GM21786 (cell line): ENCODE measurements around the gene MUC6.

Source experiments
- ATAC-seq: cut with Tn5 transposase; IDR thresholded peaks from one replicate; pipeline ENCODE4 v1.9.1; 2021; ENCODE audit not compliant: unreplicated experiment

MUC6 gene

DNA sequence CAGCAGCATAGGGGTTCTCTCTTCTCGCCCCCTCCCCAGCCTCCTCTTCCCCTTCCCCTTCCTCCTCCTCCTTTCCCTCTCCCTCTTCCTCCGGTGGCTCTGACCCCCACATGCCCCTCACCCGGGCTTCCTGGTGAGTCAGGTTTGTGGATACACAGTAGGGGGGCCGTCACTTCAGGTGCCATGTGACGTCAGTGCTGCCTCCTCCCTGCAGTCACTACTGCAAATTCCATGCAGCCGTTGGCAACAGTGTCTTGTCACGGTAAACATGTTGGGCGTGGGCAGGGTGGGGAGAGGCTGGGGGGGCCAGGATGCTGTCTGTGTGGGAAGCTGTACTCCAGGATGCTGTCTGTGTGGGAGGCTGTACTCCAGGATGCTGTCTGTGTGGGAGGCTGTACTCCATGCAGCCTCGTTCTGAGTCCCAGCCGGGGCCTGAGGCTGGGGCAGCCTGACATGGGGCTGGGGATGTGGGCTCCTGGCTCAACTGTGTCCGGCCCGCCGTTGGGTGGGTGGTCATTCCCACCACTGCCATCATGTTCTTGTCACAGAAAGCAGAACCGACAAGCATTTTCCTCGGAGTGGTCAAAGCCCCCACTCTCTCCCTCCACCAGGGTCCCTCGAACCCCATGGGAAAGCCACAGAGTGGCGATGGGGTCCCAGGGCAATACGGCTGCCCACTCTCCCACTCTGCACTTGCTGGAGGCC is 35.8 kb upstream of the MUC6 start:
- no peak for ATAC-seq

DNA sequence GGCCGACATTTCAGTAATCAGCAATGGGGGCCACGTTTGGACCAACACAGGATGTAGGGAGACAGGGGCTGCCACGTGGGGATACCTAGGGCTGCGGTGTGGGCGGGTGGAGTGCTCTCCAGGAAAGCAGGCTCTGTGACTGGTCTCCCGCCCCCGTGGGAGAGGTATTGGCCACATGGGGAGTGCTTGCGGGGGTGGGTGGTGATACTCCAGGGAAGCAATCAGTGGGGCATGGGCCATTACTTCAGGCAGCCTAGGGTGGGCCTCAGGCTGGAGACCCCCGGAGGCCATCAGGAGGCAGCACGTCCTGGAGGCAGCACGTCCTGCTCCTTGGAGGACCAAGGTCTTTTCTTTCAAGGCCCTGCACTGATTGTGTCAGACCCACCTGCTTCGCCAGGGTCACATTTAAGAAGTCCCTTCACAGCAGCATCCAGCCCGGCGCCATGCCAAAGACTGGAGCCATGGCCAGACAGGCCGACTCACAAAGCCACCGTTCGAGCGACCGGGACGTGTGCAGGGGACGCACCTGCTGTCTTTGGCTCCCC is 35.1 kb upstream of the MUC6 start:
- no peak for ATAC-seq

DNA sequence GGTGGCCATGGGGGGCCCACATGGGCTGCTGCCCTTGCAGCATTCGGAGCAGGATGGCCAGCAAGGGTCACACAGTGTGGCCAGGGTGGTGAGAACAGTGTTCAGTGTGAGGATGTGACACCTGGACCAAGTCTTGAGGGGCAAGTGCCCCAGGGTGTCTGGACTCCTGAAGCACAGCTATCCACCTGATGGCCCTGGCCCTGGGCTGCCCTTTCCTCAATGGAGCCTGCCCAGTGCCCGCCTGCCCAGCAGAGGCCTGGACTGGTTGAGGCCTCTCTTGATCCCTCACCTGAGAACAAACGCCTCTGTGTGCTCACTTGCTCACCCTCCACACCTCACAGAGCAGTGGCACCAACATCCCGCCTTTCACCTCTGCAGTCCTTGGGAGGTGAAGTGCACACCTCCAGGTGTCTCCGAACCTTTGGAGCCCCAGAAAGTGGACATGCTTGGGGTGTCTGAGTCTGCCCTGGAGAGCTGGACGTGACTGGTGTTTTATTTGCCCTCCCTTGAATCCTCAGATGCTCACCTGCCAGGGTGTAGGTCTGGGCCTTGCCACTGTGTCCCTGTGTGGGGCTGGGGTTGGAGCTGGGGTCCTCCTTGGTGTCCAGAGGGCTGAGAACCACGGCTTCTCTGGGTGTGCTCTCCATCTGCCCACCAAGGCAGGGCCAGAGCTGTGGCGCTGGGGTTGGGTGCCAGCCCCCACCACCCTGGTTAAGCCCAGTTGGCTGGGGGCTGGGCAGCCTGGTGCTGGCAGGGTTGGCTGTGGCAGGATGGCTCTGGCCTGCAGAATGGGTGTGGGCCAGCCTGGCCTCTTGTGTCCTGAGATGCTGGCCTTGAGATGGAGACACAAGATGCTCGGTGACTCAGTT is 34.3 kb upstream of the MUC6 start:
- no peak for ATAC-seq

DNA sequence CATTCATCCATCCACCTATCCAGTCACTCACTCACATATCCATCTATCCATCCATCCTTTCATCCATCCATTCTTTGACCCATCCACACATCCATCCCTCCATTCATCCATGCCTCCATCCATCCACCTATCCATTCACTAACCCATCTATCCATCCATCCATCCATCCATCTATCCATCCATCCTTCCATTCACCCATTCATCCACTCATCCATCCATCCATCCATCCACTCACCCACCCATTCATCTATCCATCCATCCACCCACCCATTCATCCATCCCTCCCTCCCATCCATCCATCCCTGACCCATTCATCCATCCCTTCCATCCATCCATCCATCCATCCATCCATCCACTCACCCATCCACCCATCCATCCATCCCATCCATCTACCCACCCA is 33.2 kb upstream of the MUC6 start:
- no peak for ATAC-seq

DNA sequence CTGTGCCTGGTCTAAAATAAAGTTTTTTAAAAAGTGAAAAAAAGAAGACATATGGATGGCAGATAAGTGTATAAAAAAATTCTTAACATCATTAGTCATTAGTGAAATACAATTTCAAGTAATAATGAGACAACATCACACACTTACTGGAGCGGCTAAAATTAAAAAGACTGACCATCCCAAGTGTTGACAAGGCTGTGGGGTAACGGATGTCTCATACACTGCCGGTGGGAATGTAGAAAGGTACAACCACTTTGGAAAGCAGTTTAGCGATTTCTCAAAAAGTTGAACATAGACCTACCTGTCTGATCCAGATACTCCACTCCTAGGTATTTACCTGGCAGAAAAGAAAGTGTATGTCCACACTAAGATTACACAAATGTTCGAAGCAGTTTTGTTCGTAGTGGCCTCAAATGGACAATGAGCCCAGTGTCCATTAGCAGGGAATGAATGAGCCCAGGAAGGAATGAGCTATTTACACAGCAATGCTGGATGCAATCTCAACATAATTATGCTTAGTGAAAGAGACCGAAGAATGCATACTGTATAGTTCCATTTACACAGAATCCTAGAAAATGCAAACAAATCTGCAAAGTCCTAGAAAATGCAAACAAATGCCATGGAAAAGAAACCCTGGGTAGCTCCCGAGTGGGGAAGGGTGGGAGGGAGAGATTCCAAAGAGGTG is 31.4 kb upstream of the MUC6 start:
- no peak for ATAC-seq

DNA sequence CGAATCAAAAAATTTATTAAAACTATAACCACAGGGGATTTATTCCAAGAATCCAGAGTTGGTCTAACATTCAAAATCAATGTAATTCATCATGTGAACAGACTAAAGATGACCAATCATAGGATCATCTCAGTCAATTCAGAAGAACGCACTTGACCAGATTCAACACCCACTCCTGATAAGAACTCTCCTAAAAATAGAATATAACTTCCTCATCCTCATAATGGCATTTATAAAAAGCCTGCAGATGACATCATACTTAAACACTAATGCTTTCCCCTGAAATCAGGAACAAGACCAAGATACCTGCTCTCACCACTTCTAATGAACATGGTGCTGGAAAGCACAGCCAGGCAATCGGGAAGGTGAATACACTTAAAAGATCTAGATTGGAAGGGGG is 27.6 kb upstream of the MUC6 start:
- no peak for ATAC-seq

DNA sequence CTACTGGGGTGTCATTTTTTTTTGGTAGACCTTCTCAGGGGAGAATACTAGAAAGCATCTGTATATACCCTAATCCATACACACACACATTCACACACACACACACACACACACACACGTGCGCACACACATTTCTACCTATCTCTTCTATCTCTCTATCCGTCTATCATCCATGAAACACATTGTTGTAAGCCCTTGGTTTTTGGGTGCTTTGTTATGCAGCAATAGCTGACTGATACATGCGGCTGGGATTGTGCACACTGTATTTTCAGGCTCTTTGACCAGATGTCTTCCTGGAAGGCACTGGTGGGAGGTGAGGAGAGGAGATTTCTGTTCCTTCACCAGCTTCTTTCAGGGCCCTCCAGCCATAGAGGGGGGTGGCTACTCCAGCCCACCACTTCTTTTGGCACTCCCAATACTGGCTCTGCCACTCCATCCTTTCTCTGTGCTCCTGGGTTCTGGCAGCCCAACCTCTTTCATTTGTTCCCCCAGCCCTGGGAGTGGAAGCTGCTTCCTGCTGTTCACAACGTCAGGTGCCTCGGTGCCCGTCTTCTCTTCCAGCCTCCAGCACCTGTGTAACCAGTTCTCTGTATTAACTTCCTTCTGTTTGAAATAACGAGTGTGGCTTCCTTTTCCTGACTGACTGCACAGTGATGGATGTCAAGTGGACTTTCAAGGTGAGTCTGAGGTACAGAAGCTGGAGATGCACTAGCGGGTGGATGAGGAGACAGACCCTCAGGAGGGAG is 25.7 kb upstream of the MUC6 start:
- ATAC-seq, result no peak

DNA sequence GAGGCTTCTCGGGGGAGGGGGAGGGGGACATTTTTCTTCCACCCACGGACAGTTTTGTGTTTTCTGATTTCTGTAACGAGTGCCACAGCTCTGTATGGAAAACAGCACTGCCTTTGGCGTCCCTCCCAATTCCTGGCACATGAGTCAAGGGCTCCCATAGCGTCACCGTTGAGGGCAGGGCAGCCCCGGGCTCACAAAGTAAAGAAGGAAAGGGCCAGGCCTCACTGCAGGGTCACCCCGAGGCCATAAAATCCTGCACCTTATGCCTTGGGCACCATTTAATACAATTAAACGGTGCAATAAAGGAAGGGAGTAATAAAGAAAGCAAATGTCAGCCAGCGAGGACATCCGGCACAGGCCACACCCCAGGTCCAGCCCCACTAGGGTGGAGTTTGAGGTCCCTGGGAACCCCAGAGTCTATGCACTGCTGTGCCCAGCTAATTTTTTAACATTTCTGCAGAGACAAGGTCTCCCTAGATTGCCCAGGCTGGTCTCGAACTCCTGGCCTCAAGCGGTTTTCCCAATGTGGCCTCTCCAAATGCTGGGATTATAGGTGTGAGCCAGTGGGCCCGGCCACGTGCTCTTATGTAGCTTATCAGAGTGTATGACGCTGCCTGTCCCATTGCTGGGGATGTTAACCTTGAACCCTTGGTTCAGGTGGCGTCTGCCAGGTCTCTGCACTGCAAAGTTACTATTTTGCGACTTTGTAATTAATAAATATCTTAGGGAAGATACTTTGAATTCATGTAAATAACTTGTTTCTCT is 24.5 kb upstream of the MUC6 start:
- no peak for ATAC-seq

DNA sequence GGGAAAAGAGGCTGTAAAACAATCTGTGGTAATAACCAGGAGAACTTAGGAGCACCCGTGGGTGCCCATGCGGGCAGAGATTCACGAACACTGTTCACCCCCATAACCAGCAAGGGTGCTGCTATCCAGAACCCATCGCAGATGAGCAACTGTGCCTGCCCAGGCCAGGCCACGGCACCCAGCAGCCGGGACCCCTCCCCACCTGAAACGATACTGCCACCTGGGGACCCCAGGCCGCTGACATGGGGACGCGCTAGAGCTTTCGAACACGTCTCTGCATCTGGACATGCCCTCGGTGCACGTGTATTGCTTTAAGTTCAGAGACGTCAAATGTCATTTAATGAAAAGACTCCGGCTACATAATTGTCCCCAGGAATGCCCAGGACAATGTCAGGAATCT is 23.9 kb upstream of the MUC6 start:
- no peak for ATAC-seq

DNA sequence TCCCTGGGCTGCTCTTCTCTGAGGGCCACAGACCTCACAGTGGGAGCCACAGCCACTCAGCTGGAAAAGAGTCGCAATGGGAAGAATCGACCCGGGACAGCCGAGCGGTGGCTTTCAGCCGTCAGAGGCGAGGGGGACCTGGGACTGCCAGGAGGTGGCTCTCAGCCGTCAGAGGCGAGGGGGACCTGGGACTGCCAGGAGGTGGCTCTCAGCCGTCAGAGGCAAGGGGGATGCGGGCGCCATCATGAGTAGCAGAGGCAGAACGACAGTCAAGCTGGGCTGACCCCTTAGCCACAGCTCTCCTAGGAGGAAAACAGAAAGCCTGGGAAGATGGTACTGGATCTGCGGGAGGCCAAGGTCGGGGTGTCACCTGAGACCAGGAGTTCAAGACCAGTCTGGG is 23.2 kb upstream of the MUC6 start:
- ATAC-seq, result no peak

DNA sequence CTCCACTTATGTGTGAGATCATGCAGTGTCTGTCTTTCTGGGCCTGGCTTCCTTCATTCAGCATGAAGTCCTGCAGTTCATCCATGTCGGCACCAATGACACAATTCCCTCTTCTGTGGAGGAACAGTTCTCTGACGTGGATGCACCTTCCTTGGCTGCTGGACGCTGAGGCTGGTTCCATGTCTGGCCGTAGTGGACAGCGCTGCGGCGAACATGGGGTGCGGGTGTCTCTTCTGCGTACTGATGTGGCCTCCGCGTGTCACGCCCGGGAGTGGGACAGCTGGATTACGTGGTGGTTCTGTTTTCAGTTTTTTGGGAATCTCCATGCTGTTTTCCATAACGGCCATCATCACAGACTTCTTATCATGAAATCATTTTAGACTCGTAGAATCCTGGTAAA is 21.3 kb upstream of the MUC6 start:
- ATAC-seq, result no peak

DNA sequence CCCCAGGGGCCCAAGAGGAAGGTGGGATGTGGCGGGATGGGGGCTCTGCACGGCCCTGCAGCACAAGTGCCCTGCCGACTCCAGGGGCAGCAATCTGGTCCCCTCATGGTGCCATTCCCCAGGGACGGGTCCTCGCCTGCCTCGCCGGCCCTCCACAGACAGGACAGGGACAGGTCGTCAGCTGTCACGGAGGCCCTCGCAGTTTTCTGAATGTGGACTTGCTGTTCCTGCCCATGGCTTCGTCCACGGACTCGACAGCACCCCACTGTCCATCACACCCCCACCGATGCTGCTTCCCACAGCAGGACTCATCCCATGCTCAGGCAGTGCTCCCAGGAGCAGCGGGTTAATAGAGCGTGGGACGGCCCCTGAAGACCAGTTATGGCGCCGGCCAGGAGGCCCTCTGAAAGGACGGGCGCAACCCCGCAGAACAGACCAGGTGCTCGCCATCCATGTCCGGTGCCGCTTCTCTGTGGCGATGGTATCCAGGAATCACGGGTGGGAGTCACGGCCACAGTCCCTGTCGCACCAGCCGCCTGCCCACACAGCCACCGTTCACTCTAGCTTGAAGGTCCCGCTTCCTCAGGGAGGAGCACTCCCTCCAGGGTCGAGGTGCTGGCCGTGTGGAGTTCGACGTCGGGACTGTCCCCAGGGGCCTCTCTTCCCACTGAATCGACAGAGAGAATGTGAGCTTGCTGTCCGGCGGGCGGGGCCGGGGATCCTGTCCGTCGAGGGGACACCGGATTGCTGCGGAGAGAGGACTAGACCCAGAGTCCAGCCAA is 19.7 kb upstream of the MUC6 start:
- ATAC-seq, result no peak

DNA sequence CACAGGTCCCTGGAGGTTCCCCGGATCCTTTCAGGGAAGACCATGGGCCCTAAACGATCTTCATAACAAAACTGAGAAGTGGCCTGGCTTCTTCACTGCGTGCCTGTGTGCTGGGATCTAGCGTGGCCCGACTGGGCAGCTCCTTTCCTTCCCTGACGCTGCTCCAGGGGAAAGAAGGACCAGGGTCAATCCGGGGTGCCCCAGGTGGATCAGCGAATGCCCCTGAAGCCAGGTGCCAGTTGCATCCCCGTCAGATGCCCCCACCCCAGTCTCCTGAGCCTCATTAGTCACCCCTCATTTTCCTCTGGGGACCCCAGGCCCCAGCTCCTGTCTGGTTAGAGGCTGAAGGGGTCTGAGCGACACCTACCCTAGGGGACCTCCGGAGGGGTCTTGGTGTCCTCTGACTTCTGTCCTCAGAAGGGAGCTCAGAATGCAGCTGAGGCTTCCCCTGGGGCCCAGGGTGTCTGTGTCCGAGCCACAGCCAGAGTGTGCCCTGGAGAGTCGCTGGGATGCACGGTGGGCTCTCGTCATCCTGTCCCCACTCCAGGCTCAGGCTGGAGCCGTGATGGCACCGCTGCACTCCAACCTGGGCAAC is 18.7 kb upstream of the MUC6 start:
- ATAC-seq, result no peak

DNA sequence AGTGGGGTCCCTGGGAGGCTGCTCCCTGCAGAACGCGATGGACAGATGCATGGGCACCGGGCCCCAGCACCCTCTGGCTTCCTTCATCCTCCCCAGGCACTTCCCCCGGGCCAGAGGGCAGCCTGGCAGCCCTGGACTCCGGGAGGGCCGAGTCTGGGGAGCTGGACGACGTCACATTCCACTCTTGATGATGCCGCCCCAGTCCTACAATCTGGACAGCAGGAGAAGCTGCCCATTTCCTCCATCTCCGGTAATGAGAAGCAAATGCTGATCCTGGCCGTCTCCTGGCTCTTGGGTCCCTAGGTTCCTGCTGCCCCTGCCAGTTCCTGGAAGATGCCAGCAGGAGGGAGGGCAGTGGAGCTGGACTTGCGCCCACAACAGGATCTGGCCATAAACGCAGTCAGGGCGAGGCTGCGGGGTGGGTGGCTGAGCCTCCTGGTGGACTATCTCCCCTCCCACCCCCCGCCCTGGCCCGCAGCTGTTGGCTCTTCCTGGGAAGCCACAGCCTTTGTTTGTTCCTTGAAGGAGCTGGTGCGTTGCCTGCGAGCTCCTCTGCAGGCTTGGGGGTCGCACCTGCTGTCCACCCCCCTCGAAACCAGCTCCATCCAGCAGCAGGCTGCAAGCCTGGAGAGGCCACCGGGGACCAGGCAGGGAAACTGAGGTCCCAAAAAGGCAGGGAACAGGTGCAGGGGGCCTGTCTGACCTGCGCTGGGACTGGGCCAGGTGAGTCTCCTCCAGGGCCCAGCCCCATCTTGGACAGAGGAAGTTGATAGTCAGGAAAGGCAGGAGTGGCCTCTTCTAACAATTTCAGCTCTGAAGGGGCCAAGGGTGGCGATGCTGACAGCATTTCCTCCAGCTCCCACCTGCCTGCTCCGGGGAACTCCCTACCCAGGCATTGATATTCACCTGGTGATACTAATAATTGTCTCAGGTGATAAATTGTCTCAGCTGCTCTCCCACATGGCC is 17.9 kb upstream of the MUC6 start:
- no peak for ATAC-seq

DNA sequence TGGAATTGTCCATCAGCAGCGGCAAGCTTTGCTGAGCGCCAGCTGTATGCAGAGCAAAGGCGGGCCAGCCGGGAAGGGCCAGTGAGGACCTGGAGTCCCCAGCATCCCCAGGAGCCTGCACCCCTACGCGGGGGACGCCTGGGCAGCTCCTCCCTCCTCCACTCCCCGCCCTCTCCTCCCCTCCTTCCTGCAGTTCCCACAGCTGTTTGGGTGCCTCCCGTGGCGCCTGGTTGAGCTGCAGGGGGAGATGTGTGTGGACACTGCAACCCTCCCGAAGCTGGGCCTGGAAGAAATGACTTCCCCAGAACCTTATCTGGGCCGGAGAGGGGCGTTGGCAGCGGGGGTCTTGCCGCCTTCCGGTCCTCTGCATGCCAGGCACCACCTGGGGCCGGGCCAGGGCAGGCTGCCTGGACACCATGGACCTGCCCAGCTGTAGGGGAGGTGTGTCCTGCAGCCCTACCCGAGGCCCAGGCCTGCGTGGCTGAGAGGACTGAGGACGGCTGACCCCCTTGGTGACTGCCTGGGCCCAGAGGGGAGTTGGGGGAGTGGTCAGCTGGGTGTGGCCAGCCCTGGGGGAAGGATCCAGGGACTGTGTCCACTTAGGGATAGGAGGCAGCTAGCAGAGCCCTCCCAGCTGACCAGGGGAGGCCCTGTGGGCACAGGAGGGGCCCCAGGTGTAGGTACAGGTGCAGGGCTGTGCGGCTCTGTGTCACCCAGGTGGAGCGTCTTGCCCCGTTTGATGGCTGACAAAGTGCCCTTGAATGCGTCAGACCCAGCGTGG is 16.8 kb upstream of the MUC6 start:
- no peak for ATAC-seq

DNA sequence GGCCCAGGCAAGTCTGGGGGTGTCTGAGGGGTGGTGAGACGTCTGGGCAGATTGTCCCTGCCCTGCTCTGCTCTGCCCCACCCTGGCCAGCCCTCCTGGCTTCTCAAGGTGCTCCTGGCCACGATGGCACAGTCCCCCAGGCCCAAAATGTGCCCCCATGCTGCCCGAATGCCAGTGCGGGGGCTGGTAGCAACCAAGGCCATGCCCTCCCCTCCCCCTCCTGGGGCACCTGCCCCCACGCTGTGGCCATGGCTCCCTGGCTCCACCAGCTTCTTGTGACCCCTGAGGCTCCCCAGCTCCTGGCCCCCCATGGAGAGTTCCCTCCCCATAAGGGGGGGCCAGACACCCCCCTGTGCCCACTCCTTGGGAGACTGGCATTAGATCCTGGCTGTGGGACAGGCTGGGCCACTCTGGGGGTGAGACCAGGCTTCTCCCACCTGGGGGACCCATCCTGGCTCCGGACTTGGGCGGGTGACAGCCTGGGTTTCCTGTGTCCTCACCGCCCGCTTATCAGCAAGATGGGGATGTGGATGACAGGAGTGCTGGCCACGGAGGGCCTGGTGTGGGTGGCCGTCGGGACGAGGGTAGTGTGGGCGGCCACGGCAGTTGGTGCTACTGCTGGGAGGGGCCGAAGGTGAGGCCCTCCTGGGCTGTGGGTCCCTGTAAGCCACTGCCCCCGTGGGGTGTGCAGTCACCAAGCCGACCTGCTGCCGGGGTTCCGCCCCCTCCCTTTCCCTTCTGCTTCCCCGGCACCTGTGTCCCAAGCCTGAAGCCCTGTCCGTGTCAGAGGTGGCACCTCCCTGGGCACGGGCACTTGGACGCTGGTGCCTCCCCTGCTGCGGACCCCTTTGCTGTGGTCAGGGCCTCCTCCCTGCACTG is 15.9 kb upstream of the MUC6 start:
- ATAC-seq, result no peak
